ENCODE measurements around the gene ITSN1.

ITSN1 gene

GRCh38 chr21:33820230-33820770 lies 178.0 kb downstream of the ITSN1 start:
- TF ChIP-seq, protein P1, sequence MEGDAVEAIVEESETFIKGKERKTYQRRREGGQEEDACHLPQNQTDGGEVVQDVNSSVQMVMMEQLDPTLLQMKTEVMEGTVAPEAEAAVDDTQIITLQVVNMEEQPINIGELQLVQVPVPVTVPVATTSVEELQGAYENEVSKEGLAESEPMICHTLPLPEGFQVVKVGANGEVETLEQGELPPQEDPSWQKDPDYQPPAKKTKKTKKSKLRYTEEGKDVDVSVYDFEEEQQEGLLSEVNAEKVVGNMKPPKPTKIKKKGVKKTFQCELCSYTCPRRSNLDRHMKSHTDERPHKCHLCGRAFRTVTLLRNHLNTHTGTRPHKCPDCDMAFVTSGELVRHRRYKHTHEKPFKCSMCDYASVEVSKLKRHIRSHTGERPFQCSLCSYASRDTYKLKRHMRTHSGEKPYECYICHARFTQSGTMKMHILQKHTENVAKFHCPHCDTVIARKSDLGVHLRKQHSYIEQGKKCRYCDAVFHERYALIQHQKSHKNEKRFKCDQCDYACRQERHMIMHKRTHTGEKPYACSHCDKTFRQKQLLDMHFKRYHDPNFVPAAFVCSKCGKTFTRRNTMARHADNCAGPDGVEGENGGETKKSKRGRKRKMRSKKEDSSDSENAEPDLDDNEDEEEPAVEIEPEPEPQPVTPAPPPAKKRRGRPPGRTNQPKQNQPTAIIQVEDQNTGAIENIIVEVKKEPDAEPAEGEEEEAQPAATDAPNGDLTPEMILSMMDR (IDR thresholded peaks at IDR 0.05; ENCODE audit: extremely low read depth, missing control alignments) = no peak
- DNase-seq (ENCODE audit: low spot score) = no peak

- DNase-seq (ENCODE audit: low spot score) = no peak
- TF ChIP-seq, protein P1 (IDR thresholded peaks at IDR 0.05; ENCODE audit: extremely low read depth, missing control alignments) = no peak
These were observed 178.5 kb downstream of the ITSN1 start for GRCh38 chr21:33820798-33821197.

DNA sequence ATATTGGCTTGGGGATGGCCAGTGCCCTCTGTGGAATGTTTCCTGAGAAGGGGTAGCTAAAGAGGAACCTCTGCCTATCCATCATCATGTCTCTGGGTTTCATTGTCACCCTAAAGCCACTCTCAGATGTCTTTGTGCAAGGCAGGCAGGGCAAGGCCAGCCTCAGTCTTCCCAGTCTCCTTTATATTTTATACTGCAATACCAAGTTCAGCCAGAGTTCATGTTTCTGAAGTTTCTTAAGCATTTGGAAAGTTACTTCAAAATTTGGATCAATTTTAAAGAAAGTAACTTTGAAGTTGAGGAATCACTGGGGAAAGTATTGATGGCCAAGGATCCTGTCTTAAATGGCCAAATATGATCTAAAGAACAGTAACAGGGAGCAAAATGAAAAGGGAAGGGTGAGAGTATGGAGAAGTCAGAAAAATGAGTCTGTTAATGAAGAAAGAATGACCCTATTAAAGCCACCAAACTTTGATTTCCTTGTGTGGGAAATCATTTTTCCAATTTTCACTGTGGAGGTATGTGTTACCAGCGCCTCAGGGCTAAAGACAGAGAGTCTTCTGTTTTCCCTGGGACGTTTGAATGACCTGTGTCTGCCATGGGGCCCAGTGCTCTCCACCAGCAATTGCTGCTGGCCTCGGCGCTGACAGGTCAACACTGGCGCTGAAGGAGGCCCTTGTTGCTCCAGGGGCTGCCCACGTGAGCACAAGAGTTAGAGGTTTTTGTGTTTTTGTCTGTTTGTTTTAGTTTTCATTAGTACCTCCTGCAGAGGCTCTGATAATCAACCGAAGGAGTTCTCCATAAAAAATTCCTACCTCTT lies 179.4 kb downstream of the ITSN1 start:
- DNase-seq (ENCODE audit: low spot score) = no peak
- TF ChIP-seq, protein P1 (IDR thresholded peaks at IDR 0.05; ENCODE audit: extremely low read depth, missing control alignments) = no peak

DNA sequence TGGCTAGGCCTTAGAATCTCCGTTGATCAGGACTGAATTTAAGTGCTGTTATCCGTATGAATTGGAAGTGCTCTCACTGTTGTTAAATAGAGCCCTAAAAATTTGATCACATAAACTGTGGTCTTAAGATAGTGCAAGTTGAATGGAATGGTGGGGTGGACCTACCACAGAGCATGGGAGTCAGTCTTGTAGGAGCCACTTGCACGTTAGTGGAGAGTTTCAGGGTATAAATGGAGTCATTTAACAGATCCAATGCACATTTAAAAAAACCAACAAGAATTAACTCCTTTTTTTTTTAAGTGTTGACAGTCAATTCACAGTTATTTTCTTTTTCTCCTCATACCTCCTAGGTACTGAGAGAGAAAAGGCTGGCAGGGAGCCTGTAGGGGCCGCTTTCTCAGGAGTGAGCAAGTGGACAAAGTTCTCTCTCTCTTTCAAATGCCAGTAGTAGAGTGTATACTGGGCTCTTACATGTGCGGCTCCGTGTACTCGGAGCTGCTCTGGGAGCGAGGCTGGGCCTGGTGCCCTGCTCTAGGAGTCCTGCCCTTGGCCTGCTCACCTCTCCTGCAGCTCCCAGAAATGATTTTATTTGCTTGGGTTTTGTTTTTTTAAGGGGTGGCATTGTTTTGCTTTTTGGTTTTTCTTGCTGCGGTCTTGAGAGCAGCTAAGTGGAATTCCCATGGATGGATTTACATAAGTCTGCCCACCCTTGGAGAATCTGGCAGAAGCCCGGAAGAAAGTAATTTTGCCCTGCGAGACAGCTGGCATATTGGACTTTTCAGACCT lies 182.0 kb downstream of the ITSN1 start:
- TF ChIP-seq, protein P1 (IDR thresholded peaks at IDR 0.05; ENCODE audit: extremely low read depth, missing control alignments) = no peak
- DNase-seq (ENCODE audit: low spot score) = no peak

GRCh38 chr21:33825419-33825818 lies 183.1 kb downstream of the ITSN1 start:
- no peak for DNase-seq (ENCODE audit: low spot score)

GRCh38 chr21:33825915-33826314 lies 183.6 kb downstream of the ITSN1 start:
- DNase-seq (ENCODE audit: low spot score) = no peak
- TF ChIP-seq, protein P1 (IDR thresholded peaks at IDR 0.05; ENCODE audit: extremely low read depth, missing control alignments) = no peak

More at GRCh38 chr21:33825419-33825818, 183.1 kb downstream of the ITSN1 start:
- TF ChIP-seq, protein P1 (IDR thresholded peaks at IDR 0.05; ENCODE audit: extremely low read depth, missing control alignments) = no peak

GRCh38 chr21:33828083-33828482 lies 185.8 kb downstream of the ITSN1 start:
- DNase-seq (ENCODE audit: low spot score) = no peak
- TF ChIP-seq, protein P1 (IDR thresholded peaks at IDR 0.05; ENCODE audit: extremely low read depth, missing control alignments) = no peak

Data from GM20000 (cell line).